Mesenchymal stem cell (in vitro differentiated cells and primary cell): ENCODE measurements around the gene RABEP2.
"Not testable (repeated sequence)": the region's sequence is repeated elsewhere in the genome, so short reads cannot be mapped to it uniquely, and the experiment has no call there.

Experiments used
- DNase-seq: peaks from one replicate; pipeline ENCODE4 v3.0.0-alpha.2; 2013
- H2AFZ ChIP-seq: one replicate; pipeline ENCODE4 v1.6.1; 2013; ENCODE audit warnings: low read depth, mild to moderate bottlenecking, control low read depth, inconsistent platforms, low read length, moderate library complexity
- H2AK5ac ChIP-seq: 2 replicates; pipeline ENCODE4 v1.6.1; 2013; ENCODE audit warnings: low read length, moderate library complexity, mild to moderate bottlenecking, inconsistent platforms; ENCODE audit not compliant: severe bottlenecking
- H2BK120ac ChIP-seq: one replicate; pipeline ENCODE4 v1.6.1; 2013; ENCODE audit warnings: low read depth, mild to moderate bottlenecking, inconsistent platforms, low read length, moderate library complexity
- H2BK12ac ChIP-seq, 2 experiments: one replicate each; pipeline ENCODE4 v1.6.1; 2013; ENCODE audit warnings: inconsistent platforms in 2 of 2, low read length in 2 of 2, mild to moderate bottlenecking in 2 of 2, moderate library complexity in 2 of 2, control low read depth in 1 of 2
- H2BK15ac ChIP-seq: one replicate; pipeline ENCODE4 v1.6.1; 2013; ENCODE audit warnings: mild to moderate bottlenecking, low read depth, inconsistent platforms; ENCODE audit not compliant: poor library complexity, severe bottlenecking
- H2BK5ac ChIP-seq: 2 replicates; pipeline ENCODE4 v1.6.1; 2013; ENCODE audit warnings: low read depth, mild to moderate bottlenecking, low read length, control low read depth, inconsistent platforms; ENCODE audit not compliant: poor library complexity, severe bottlenecking
- H3K14ac ChIP-seq, 2 experiments: one replicate each; pipeline ENCODE4 v1.6.1; 2013; ENCODE audit warnings: inconsistent platforms in 2 of 2, low read length in 2 of 2, control low read depth in 1 of 2, mild to moderate bottlenecking in 1 of 2, moderate library complexity in 1 of 2
- H3K18ac ChIP-seq, 2 experiments: one replicate each; pipeline ENCODE4 v1.6.1; 2013; ENCODE audit warnings: inconsistent platforms in 2 of 2, low read length in 2 of 2, control low read depth in 1 of 2, low read depth in 1 of 2, mild to moderate bottlenecking in 1 of 2
- H3K23ac ChIP-seq, 2 experiments: one replicate each; pipeline ENCODE4 v1.6.1; 2013; ENCODE audit warnings: inconsistent platforms in 2 of 2, low read length in 2 of 2, mild to moderate bottlenecking in 2 of 2, moderate library complexity in 2 of 2, control low read depth in 1 of 2
- H3K27ac ChIP-seq: 2 replicates; pipeline ENCODE4 v1.5.1; 2013; ENCODE audit warnings: mild to moderate bottlenecking, moderate library complexity, low read length, control low read depth, inconsistent platforms; ENCODE audit not compliant: poor library complexity, severe bottlenecking
- H3K27me3 ChIP-seq, 2 experiments: 2 replicates each; pipeline versions ENCODE4 v1.6.1 to v1.7.0; 2013; ENCODE audit warnings: low read length in 2 of 2, mild to moderate bottlenecking in 2 of 2, moderate library complexity in 2 of 2, control low read depth in 1 of 2, inconsistent platforms in 1 of 2; ENCODE audit not compliant: control insufficient read depth in 1 of 2, insufficient read depth in 1 of 2
- H3K36me3 ChIP-seq, 2 experiments: 2 replicates each; pipeline versions ENCODE4 v1.6.1 to v1.7.0; 2013; ENCODE audit warnings: low read length in 2 of 2, control low read depth in 1 of 2, inconsistent platforms in 1 of 2, low read depth in 1 of 2, mild to moderate bottlenecking in 1 of 2; ENCODE audit not compliant: insufficient read depth in 2 of 2, control insufficient read depth in 1 of 2
- H3K4ac ChIP-seq, 2 experiments: one replicate each; pipeline ENCODE4 v1.6.1; 2013; ENCODE audit warnings: inconsistent platforms in 2 of 2, low read length in 2 of 2, mild to moderate bottlenecking in 2 of 2, moderate library complexity in 2 of 2, control low read depth in 1 of 2, low read depth in 1 of 2
- H3K4me1 ChIP-seq: 2 replicates; pipeline ENCODE4 v1.6.1; 2013; ENCODE audit warnings: low read depth, low read length, control low read depth; ENCODE audit not compliant: control insufficient read depth, insufficient read depth
- H3K4me2 ChIP-seq: 2 replicates; pipeline ENCODE4 v1.6.1; 2013; ENCODE audit warnings: low read length, mild to moderate bottlenecking, inconsistent platforms; ENCODE audit not compliant: poor library complexity, severe bottlenecking
- H3K4me3 ChIP-seq, 2 experiments: 2 replicates each; pipeline versions ENCODE4 v1.5.1 to v1.7.0; 2013; ENCODE audit warnings: low read length in 2 of 2, mild to moderate bottlenecking in 2 of 2, control low read depth in 1 of 2, low read depth in 1 of 2; ENCODE audit not compliant: insufficient read depth in 1 of 2
- H3K79me1 ChIP-seq: replicated peaks from 2 replicates; pipeline ENCODE4 v1.6.1; 2013; ENCODE audit warnings: mild to moderate bottlenecking, control low read depth, low read length, inconsistent platforms; ENCODE audit not compliant: poor library complexity, severe bottlenecking
- H3K9ac ChIP-seq: 2 replicates; pipeline ENCODE4 v1.7.0; 2013; ENCODE audit warnings: mild to moderate bottlenecking, low read length, moderate library complexity
- H3K9me3 ChIP-seq: 2 replicates; pipeline ENCODE4 v1.7.0; 2013; ENCODE audit warnings: mild to moderate bottlenecking, low read length; ENCODE audit not compliant: control insufficient read depth
- H4K8ac ChIP-seq: one replicate; pipeline ENCODE4 v1.6.1; 2013; ENCODE audit warnings: inconsistent platforms, mild to moderate bottlenecking, low read length, moderate library complexity
- H4K91ac ChIP-seq: one replicate; pipeline ENCODE4 v1.6.1; 2013; ENCODE audit warnings: mild to moderate bottlenecking, low read length, inconsistent platforms
- WGBS: methylation state at CpG from one replicate; pipeline ENCODE4 v1.1.7; 2013; ENCODE audit warnings: mixed read lengths; 5-methylcytosine and 5-hydroxymethylcytosine counted together

The RABEP2 gene

DNA sequence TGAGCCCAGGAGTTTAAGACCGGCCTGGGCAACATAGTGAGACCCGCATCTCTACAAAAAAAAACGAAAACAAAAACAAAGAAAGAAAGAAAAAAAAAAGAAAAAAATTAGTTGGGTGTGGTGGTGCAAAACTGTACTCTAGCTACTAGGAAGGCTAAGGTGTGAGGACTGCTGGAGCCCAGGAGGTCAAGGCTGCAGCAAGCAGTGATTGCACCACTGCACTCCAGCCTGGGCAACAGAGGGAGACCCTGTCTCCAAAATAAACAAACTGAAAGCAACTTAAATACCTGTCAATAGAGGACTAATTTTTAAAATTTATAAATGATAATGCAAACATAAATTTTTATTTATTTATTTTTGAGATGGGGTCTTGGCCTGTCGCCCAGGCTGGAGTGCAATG, 29.4 kb downstream of the RABEP2 start:
- no peak overlapping the region for H4K8ac ChIP-seq
- H3K23ac ChIP-seq: no peak overlapping the region
- no peak overlapping the region for H3K27ac ChIP-seq
- no peaks in the 10 kb centered on the region for H3K9me3 ChIP-seq
- no peak for DNase-seq
- H4K91ac ChIP-seq: no peak overlapping the region
- H3K14ac ChIP-seq: no peak overlapping the region
- 85% methylated on average over 4 of the region's 4 CpGs for WGBS
- no peak overlapping the region for H2BK120ac ChIP-seq
- H3K18ac ChIP-seq: no peak overlapping the region
- H2AK5ac ChIP-seq: no peak overlapping the region
- H2BK5ac ChIP-seq: no peak overlapping the region
- H3K4me2 ChIP-seq: no peak overlapping the region
- H3K36me3 ChIP-seq: peaks cover 0 to 12% of the 10 kb centered on the region in 2 experiments
- H3K27me3 ChIP-seq: no peaks in the 10 kb centered on the region
- H3K4ac ChIP-seq: no peak overlapping the region
- no peak overlapping the region for H2BK12ac ChIP-seq
- no peak overlapping the region for H2BK15ac ChIP-seq
- H3K79me1 ChIP-seq: no peaks in the 10 kb centered on the region
- no peak overlapping the region for H2AFZ ChIP-seq
- H3K4me1 ChIP-seq: peaks cover 6% of the 10 kb centered on the region
- no peak overlapping the region for H3K9ac ChIP-seq
- H3K4me3 ChIP-seq: no peak overlapping the region

DNA sequence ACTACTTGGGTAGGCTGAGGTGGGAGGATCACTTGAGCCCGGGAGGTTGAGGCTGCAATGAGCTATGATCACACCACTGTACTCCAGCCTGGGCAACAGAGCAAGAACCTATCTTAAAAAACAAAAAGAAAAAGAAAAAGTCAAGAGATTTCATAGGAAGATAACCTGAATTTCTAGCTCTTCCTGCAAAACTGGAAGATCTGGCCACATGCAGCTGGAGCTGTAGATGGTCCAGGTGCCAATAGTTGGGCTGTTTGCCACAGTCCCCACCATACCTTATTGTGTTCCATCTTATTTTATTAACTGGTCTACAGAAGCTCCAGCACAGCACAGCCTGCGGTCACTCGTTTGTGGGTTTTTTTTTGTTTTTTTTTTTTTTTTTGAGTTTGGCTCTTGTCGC, 31.7 kb downstream of the RABEP2 start:
- Histone ChIP-seq H3K4me2 (no peak overlapping the region), H3K36me3 (peaks cover 0 to 16% of the 10 kb centered on the region in 2 experiments), H3K18ac (no peak overlapping the region), H4K8ac (no peak overlapping the region), H3K4ac (no peak overlapping the region), H3K4me1 (peaks cover 10% of the 10 kb centered on the region), H3K14ac (no peak overlapping the region), H2BK12ac (no peak overlapping the region), H2BK120ac (no peak overlapping the region), H2BK5ac (no peak overlapping the region), H4K91ac (no peak overlapping the region), H3K27me3 (no peaks in the 10 kb centered on the region), H3K9ac (no peak overlapping the region), H2AK5ac (no peak overlapping the region), H2AFZ (no peak overlapping the region), H3K9me3 (no peaks in the 10 kb centered on the region), H3K27ac (no peak overlapping the region), H3K4me3 (no peak overlapping the region), H3K79me1 (no peaks in the 10 kb centered on the region), H2BK15ac (no peak overlapping the region), H3K23ac (no peak overlapping the region)
- WGBS: 92% methylated on average over 4 of the region's 4 CpGs
- no peak for DNase-seq

DNA sequence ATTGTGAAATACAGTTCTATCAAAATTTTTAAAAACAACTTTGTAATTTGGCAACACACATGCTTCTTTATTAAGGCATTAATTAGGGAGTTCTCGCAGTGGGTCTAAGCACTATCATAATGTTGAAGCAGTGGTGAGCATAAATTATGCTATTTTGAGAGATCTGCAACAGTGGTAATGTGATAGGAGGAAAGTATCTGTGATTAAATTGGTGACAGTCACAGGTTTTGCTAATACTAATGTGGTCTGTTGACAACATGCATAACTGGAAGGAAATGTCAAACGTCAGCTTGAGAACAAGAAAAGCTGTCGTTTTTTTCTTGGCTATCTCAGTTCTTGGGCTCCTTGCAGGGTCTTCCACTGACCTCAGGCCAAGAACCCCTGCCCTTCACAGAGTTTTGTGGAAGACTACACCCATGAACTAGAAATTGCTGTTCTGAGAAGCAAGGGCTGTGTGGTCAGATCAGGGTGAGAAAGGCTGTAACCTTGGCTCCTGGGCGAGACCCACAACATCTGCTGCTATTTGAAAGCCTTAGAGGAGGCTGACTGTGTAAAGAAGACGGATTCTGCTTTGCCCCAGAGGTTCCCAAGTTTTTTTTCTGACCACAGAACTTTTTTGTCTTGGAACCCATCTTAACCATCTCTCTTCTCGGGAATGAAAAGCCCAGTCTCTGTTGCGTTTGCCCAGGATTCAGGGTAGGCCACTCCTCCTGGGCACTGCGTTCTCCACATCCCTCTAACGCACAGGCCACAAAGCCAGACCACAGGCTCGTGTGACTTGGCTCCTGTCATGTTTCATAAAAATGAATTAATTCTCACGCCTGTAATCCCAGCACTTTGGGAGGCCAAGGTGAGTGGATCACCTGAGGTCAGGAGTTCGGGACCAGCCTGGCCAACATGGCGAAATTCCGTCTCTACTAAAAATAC, 32.8 kb downstream of the RABEP2 start:
- Histone ChIP-seq H3K27ac (no peak overlapping the region), H3K4ac (no peak overlapping the region), H2BK5ac (no peak overlapping the region), H3K4me3 (no peak overlapping the region), H2AFZ (no peak overlapping the region), H3K23ac (no peak overlapping the region), H4K8ac (no peak overlapping the region), H3K4me1 (peaks cover 8% of the 10 kb centered on the region), H3K9ac (no peak overlapping the region), H3K27me3 (no peaks in the 10 kb centered on the region), H2BK120ac (no peak overlapping the region), H3K18ac (no peak overlapping the region), H2BK15ac (no peak overlapping the region), H3K14ac (no peak overlapping the region), H2BK12ac (no peak overlapping the region), H2AK5ac (no peak overlapping the region), H4K91ac (no peak overlapping the region), H3K9me3 (no peaks in the 10 kb centered on the region), H3K4me2 (no peak overlapping the region), H3K36me3 (peaks cover 0 to 19% of the 10 kb centered on the region in 2 experiments), H3K79me1 (no peaks in the 10 kb centered on the region)
- WGBS: 91% methylated on average over 14 of the region's 14 CpGs
- DNase-seq: no peak

DNA sequence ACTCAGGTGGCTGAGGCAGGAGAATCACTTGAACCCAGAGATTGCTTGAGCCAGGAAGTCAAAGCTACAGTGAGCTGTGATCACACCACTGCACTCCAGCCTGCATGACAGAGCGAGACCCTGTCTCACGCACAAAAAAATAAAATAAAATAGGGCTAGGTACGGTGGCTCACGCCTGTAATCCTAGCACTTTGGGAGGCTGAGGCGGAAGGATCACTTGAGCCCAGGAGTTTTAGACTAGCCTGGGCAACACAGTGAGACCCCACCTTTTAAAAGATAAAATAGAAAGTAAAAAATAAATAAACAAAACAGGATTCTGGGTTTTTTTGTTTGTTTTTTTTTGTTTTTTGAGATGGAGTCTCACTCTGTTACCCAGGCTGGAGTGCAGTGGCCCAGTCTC, 34.7 kb downstream of the RABEP2 start:
- not testable (repeated sequence) for H3K14ac ChIP-seq, H3K4ac ChIP-seq, H3K18ac ChIP-seq, H3K27me3 ChIP-seq, H3K9me3 ChIP-seq, H4K91ac ChIP-seq, H2BK15ac ChIP-seq, DNase-seq, H2BK120ac ChIP-seq, H2AK5ac ChIP-seq, H3K23ac ChIP-seq, H3K4me2 ChIP-seq, H2BK12ac ChIP-seq, H3K9ac ChIP-seq, H3K79me1 ChIP-seq, H3K4me3 ChIP-seq, H3K27ac ChIP-seq, H2BK5ac ChIP-seq, H4K8ac ChIP-seq, H2AFZ ChIP-seq
- Histone ChIP-seq H3K4me1 (peaks cover 13% of the 10 kb centered on the region), H3K36me3 (peaks cover 0 to 22% of the 10 kb centered on the region in 2 experiments)
- 100% methylated on average over 5 of the region's 5 CpGs for WGBS
